ENCODE measurements around the gene SCGB1C1. TPM values are rescaled to one million over a fixed set of nuclear protein-coding genes. Genes with fewer than 3 reads are reported as not detected.
A peak's percentile ranks its signal among the peaks of the same experiment; 100 is the strongest.

The SCGB1C1 gene
- polyA plus RNA-seq, 1 donor (not counting 4 experiments of a cell fraction or from before 2014, with no cell fraction given) = not detected

GRCh38 chr11:204587-205109 is 11.8 kb downstream of the SCGB1C1 start:
- peaks cover 50% of the 10 kb centered on the region for H3K79me2 ChIP-seq (ENCODE audit: control insufficient read depth, insufficient read depth, low read length)
- no peaks in the 10 kb centered on the region for H3K27me3 ChIP-seq (ENCODE audit: control insufficient read depth, extremely low read depth, insufficient read depth, low read length)
- H4K20me1 ChIP-seq (ENCODE audit: control insufficient read depth, extremely low read depth, insufficient read depth, low read length) = peaks cover 8% of the 10 kb centered on the region
- dilution Hi-C loops (cut with MboI; ENCODE audit: extremely low pct_ligation_motif_present, low sequenced_read_pairs) = no loop called here
- no peak overlapping the region for H3K9ac ChIP-seq (ENCODE audit: control insufficient read depth, extremely low read depth, insufficient read depth, low read length)
- no peak overlapping the region for H3K4me3 ChIP-seq (ENCODE audit: control insufficient read depth in 2 of 3, extremely low read depth in 1 of 3, insufficient read depth in 2 of 3, low read depth in 1 of 3, low read length in 3 of 3)
- no peak for DNase-seq (ENCODE audit: low read depth, low spot score)
- TF ChIP-seq CTCF (optimal IDR thresholded peaks at IDR 0.05 in 1 of 3, IDR thresholded peaks at IDR 0.05 in 1 of 3, conservative IDR thresholded peaks at IDR 0.05 in 1 of 3; ENCODE audit: extremely low read depth in 1 of 3, insufficient read depth in 2 of 3, low read length in 3 of 3) (no peak), EZH2 (IDR thresholded peaks at IDR 0.05; ENCODE audit: low read length) (no peak)
- H3K27ac ChIP-seq (ENCODE audit: control insufficient read depth, insufficient read depth, low read length) = no peak overlapping the region
- peaks cover 27 to 32% of the 10 kb centered on the region in 2 experiments for H3K36me3 ChIP-seq (ENCODE audit: control insufficient read depth in 2 of 2, extremely low read depth in 1 of 2, insufficient read depth in 2 of 2, low read length in 2 of 2)
- H3K9me3 ChIP-seq (ENCODE audit: control insufficient read depth, low read depth, low read length) = no peaks in the 10 kb centered on the region
- no peak overlapping the region for H2AFZ ChIP-seq (ENCODE audit: control insufficient read depth, low read length)
- no peak for FAIRE-seq
- peaks cover 12% of the 10 kb centered on the region for H3K4me1 ChIP-seq (ENCODE audit: control insufficient read depth, extremely low read depth, insufficient read depth, low read length)
- no peak overlapping the region for H3K4me2 ChIP-seq (ENCODE audit: control insufficient read depth, extremely low read depth, insufficient read depth, low read depth, low read length)
- peaks cover 2% of the 10 kb centered on the region for H3K9me1 ChIP-seq (ENCODE audit: control insufficient read depth, extremely low read depth, insufficient read depth, low read length)

GRCh38 chr11:205221-206001 is 12.5 kb downstream of the SCGB1C1 start:
- Histone ChIP-seq H3K4me2 (ENCODE audit: control insufficient read depth, extremely low read depth, insufficient read depth, low read depth, low read length) (peak overlapping the region; percentile 97), H2AFZ (ENCODE audit: control insufficient read depth, low read length) (no peak overlapping the region), H3K9me3 (ENCODE audit: control insufficient read depth, low read depth, low read length) (no peaks in the 10 kb centered on the region), H3K27me3 (ENCODE audit: control insufficient read depth, extremely low read depth, insufficient read depth, low read length) (no peaks in the 10 kb centered on the region), H3K4me3 (ENCODE audit: control insufficient read depth in 2 of 3, extremely low read depth in 1 of 3, insufficient read depth in 2 of 3, low read depth in 1 of 3, low read length in 3 of 3) (peak overlapping the region in 1 of 3 experiments; percentile 90), H3K9ac (ENCODE audit: control insufficient read depth, extremely low read depth, insufficient read depth, low read length) (peak overlapping the region; percentile 85), H3K9me1 (ENCODE audit: control insufficient read depth, extremely low read depth, insufficient read depth, low read length) (peaks cover 2% of the 10 kb centered on the region), H3K79me2 (ENCODE audit: control insufficient read depth, insufficient read depth, low read length) (peaks cover 57% of the 10 kb centered on the region), H4K20me1 (ENCODE audit: control insufficient read depth, extremely low read depth, insufficient read depth, low read length) (peaks cover 8% of the 10 kb centered on the region), H3K36me3 (ENCODE audit: control insufficient read depth in 2 of 2, extremely low read depth in 1 of 2, insufficient read depth in 2 of 2, low read length in 2 of 2) (peaks cover 30 to 39% of the 10 kb centered on the region in 2 experiments), H3K4me1 (ENCODE audit: control insufficient read depth, extremely low read depth, insufficient read depth, low read length) (peaks cover 20% of the 10 kb centered on the region), H3K27ac (ENCODE audit: control insufficient read depth, insufficient read depth, low read length) (no peak overlapping the region)
- TF ChIP-seq CTCF (optimal IDR thresholded peaks at IDR 0.05 in 1 of 3, IDR thresholded peaks at IDR 0.05 in 1 of 3, conservative IDR thresholded peaks at IDR 0.05 in 1 of 3; ENCODE audit: extremely low read depth in 1 of 3, insufficient read depth in 2 of 3, low read length in 3 of 3) (no peak), EZH2 (IDR thresholded peaks at IDR 0.05; ENCODE audit: low read length) (no peak)
- no peak for DNase-seq (ENCODE audit: low read depth, low spot score)
- dilution Hi-C loops (cut with MboI; ENCODE audit: extremely low pct_ligation_motif_present, low sequenced_read_pairs) = no loop called here
- FAIRE-seq = no peak
